Measurements from ENCODE around the gene EEF2KMT. TPM values are rescaled to one million over a fixed set of nuclear protein-coding genes. Genes with fewer than 3 reads are reported as not detected.
"Not testable (repeated sequence)": the region's sequence is repeated elsewhere in the genome, so short reads cannot be mapped to it uniquely, and the experiment has no call there.

Gene EEF2KMT
- total and polyA plus RNA-seq, 9 of the 15 experiments (the other 6 are each of a cell fraction or from before 2014, with no cell fraction given) = 4.2 to 22.7 (median 12.8) TPM

DNA sequence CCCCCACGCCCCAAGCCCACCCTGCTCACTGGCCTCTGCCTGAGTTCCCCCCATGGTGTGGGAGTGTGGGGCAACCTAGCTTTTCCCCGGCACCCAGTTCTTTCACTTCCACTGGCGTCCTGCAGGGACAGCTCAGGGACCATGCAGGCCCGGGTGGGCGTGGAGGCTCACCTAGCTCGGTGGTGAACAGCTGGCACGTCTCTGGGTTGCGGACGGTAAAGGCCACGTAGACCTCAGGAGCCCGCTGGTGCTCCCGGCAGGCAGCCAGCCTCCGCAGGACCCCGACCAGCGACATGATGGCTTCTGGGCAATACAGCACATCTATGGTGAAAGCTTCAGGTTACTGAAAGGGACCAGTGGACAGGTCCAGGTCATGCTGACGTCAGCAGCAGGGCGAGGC is 8.7 kb downstream of the EEF2KMT start:
- ATAC-seq; H3K4me3 ChIP-seq; BruUV-seq (replicated peaks); H3K9me1 ChIP-seq (ENCODE audit: control insufficient read depth, insufficient read depth, low read length); H3K27ac ChIP-seq (ENCODE audit: extremely low read depth, low read depth, low read length); H3K9ac ChIP-seq (ENCODE audit: insufficient read depth in 1 of 2, low read depth in 2 of 2, low read length in 2 of 2); H3K79me2 ChIP-seq (ENCODE audit: control insufficient read depth, insufficient read depth, low read length); H3K27me3 ChIP-seq (ENCODE audit: control insufficient read depth in 2 of 2, insufficient read depth in 2 of 2, low read length in 2 of 2); in situ Hi-C loops (cut with MboI); H2AFZ ChIP-seq (ENCODE audit: low read depth, low read length); H3K4me2 ChIP-seq (ENCODE audit: insufficient read depth, low read length); intact Hi-C loops (cut with micrococcal nuclease); DNase-seq (ENCODE audit: extremely low read depth in 1 of 4, low spot score in 3 of 4); CTCF ChIA-PET (ENCODE audit: low intra/inter-chr PET ratio); H3K9me3 ChIP-seq (replicated peaks; ENCODE audit: control insufficient read depth, insufficient read depth, low read depth, low read length); H4K20me1 ChIP-seq (replicated peaks; ENCODE audit: control insufficient read depth, insufficient read depth, low read length); FAIRE-seq; H3K4me1 ChIP-seq (replicated peaks in 1 of 2; ENCODE audit: control insufficient read depth in 2 of 2, insufficient read depth in 2 of 2, low read length in 2 of 2): not testable (repeated sequence)
- H3K36me3 ChIP-seq (ENCODE audit: control insufficient read depth, insufficient read depth, low read length) = peaks cover 31% of the 10 kb centered on the region; the same call in 1 of the 3 replicates
- 98% methylated on average over 15 of the region's 17 CpGs for WGBS (ENCODE audit: insufficient coverage, low coverage, missing lambda C conversion rate)
- POLR2A ChIA-PET = interaction anchor here (0.6 to 0.9 kb wide), 3 partner anchors 18 to 1403 kb away, joined by 3 read pairs; no protein-coding TSS in a partner anchor

GRCh38 chr16:5088086-5088790 is 9.4 kb downstream of the EEF2KMT start:
- DNase-seq (ENCODE audit: extremely low read depth in 1 of 4, low spot score in 3 of 4); intact Hi-C loops (cut with micrococcal nuclease): not testable (repeated sequence)

DNA sequence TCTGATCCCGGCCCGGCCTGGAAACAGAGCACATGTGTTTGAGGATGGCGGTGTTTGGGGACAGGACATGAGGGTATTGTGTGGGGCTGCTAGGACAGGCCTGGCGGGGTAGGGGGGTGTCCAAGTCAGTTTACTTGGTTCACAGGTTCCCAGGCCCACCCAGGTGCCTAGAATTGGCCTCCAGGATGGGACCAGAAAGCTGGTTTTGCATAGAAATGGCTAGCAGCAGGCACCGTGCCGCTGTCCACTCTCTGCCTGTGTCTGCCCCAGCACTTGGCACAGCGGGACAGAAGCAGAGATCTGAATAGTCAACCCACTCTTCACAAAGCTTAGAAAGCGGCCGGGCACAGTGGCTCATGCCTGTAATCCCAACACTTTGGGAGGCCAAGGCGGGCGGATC is 11.9 kb downstream of the EEF2KMT start:
- H4K20me1 ChIP-seq (replicated peaks; ENCODE audit: control insufficient read depth, insufficient read depth, low read length); H3K9me1 ChIP-seq (ENCODE audit: control insufficient read depth, insufficient read depth, low read length); H3K27ac ChIP-seq (ENCODE audit: extremely low read depth, low read depth, low read length); CTCF ChIA-PET (ENCODE audit: low intra/inter-chr PET ratio); H3K4me1 ChIP-seq (replicated peaks in 1 of 2; ENCODE audit: control insufficient read depth in 2 of 2, insufficient read depth in 2 of 2, low read length in 2 of 2); H3K27me3 ChIP-seq (ENCODE audit: control insufficient read depth in 2 of 2, insufficient read depth in 2 of 2, low read length in 2 of 2); in situ Hi-C loops (cut with MboI); H2AFZ ChIP-seq (ENCODE audit: low read depth, low read length); H3K4me3 ChIP-seq; DNase-seq (ENCODE audit: extremely low read depth in 1 of 4, low spot score in 3 of 4); H3K9me3 ChIP-seq (replicated peaks; ENCODE audit: control insufficient read depth, insufficient read depth, low read depth, low read length); H3K9ac ChIP-seq (ENCODE audit: insufficient read depth in 1 of 2, low read depth in 2 of 2, low read length in 2 of 2); ATAC-seq; BruUV-seq (replicated peaks); POLR2A ChIA-PET; H3K79me2 ChIP-seq (ENCODE audit: control insufficient read depth, insufficient read depth, low read length); intact Hi-C loops (cut with micrococcal nuclease); FAIRE-seq; H3K4me2 ChIP-seq (ENCODE audit: insufficient read depth, low read length): not testable (repeated sequence)
- peaks cover 32% of the 10 kb centered on the region; the same call in 1 of the 3 replicates for H3K36me3 ChIP-seq (ENCODE audit: control insufficient read depth, insufficient read depth, low read length)
- WGBS (ENCODE audit: insufficient coverage, low coverage, missing lambda C conversion rate) = 94% methylated on average over 11 of the region's 11 CpGs

More at GRCh38 chr16:5088086-5088790, 9.4 kb downstream of the EEF2KMT start:
- H2AFZ ChIP-seq (ENCODE audit: low read depth, low read length); ATAC-seq; H3K27ac ChIP-seq (ENCODE audit: extremely low read depth, low read depth, low read length); H3K79me2 ChIP-seq (ENCODE audit: control insufficient read depth, insufficient read depth, low read length); in situ Hi-C loops (cut with MboI); H4K20me1 ChIP-seq (replicated peaks; ENCODE audit: control insufficient read depth, insufficient read depth, low read length); BruUV-seq (replicated peaks); CTCF ChIA-PET (ENCODE audit: low intra/inter-chr PET ratio); H3K4me1 ChIP-seq (replicated peaks in 1 of 2; ENCODE audit: control insufficient read depth in 2 of 2, insufficient read depth in 2 of 2, low read length in 2 of 2); FAIRE-seq; H3K9me3 ChIP-seq (replicated peaks; ENCODE audit: control insufficient read depth, insufficient read depth, low read depth, low read length); H3K9me1 ChIP-seq (ENCODE audit: control insufficient read depth, insufficient read depth, low read length); H3K4me3 ChIP-seq; H3K4me2 ChIP-seq (ENCODE audit: insufficient read depth, low read length); H3K27me3 ChIP-seq (ENCODE audit: control insufficient read depth in 2 of 2, insufficient read depth in 2 of 2, low read length in 2 of 2): not testable (repeated sequence)
- Histone ChIP-seq H3K36me3 (ENCODE audit: control insufficient read depth, insufficient read depth, low read length) (peaks cover 31% of the 10 kb centered on the region; the same call in 1 of the 3 replicates), H3K9ac (ENCODE audit: insufficient read depth in 1 of 2, low read depth in 2 of 2, low read length in 2 of 2) (peak overlapping the region in 1 of 2 experiments; percentile 35; a peak in 1 of 4 replicates)
- WGBS (ENCODE audit: insufficient coverage, low coverage, missing lambda C conversion rate) = 91% methylated on average over 12 of the region's 18 CpGs
- POLR2A ChIA-PET = interaction anchor here (0.9 kb wide), 1 partner anchor 34 kb away, joined by 3 read pairs; no protein-coding TSS in a partner anchor
- 0 out of 2 replicates have a peak, but pooled peaks have one; percentile 38 for TF ChIP-seq POLR2G (IDR thresholded peaks at IDR 0.05; ENCODE audit: low read depth, low read length)

All from K562 (cell line).